Measurements from ENCODE around the gene AP1G2.

The AP1G2 gene

DNA sequence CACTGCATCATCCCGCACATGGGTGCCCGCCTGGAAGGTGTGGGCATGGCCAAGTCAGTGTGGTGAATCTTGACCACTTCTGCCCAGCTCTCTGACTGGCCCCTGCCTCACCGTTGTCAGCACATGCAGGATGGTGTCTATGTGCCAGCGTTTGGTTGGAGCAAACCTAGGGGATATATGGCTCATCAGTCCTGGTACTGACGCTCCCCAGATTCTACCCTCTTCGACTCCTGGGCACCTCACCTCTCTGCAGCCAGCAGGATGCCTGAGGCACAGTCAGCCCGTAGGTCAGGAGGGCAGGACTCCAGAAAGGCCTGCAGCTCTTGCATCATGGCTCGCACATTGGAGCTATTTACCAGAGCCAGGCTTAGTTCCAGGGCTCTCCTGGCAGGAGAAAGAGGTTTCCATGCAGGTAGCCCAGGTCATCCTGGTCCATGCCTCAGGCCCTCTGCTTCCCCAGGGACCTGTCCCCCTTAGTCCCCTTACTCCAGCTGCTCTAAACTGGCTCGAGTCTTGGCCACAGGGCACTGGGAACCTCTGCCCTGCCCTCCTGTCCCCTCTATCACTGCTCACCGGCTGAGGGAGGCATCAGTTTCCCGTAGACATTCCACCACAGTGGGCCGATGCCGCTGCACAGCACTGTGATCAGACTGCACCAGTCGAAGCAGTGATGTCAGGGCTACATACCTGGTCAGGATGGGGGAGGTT, 4.0 kb downstream of the AP1G2 start:
- peaks cover 12% of the 10 kb centered on the region for H3K36me3 ChIP-seq (ENCODE audit: insufficient read depth, low read length)
- no peaks in the 10 kb centered on the region for H3K9me3 ChIP-seq (ENCODE audit: low read depth, low read length)
- DNase-seq (ENCODE audit: low read depth, low spot score) = no peak
- H3K9ac ChIP-seq (ENCODE audit: insufficient read length) = no peak overlapping the region
- TF ChIP-seq EZH2 (IDR thresholded peaks at IDR 0.05) (no peak), POLR2AphosphoS5 (IDR thresholded peaks at IDR 0.05; ENCODE audit: borderline replicate concordance, low read depth, low read length) (no peak), FOXP2 (optimal IDR thresholded peaks at IDR 0.05; ENCODE audit: control extremely low read depth, extremely low read length, insufficient read depth) (no peak)
- H3K27ac ChIP-seq = no peak overlapping the region
- H3K4me3 ChIP-seq = no peak overlapping the region

DNA sequence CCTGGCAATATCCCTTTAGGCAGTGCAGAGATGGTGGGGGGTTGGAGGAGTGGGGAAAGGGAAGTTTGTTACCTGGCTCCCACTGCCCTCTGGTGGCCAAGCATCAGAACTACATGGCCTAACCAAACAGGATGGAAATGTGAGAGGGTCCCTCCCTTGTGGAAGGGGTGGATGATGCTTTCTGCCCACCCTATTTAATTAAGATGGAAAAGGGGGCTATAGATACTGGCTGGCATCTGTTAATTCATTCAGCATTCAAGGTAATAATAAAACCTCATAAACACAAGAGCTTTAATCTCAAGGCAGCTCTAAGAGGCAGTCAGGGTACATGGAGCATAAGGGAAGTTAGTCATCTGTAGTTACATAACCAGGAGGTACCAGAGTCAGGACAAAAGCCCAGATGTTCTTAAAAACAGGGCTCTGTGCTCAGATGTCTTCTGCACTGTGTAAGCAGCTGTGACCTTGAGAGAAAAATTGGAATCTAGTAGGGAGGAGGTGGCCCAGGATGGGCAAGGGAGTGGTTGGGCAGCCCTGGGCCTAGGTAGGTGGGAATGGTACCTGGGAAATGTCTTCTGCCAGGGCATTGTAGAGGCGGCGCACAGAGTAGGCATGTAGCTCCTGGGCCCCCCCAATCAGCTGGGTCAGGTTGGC, 4.6 kb downstream of the AP1G2 start:
- H3K4me3 ChIP-seq = no peak overlapping the region
- no peak for DNase-seq (ENCODE audit: low read depth, low spot score)
- no peaks in the 10 kb centered on the region for H3K9me3 ChIP-seq (ENCODE audit: low read depth, low read length)
- peaks cover 12% of the 10 kb centered on the region for H3K36me3 ChIP-seq (ENCODE audit: insufficient read depth, low read length)
- H3K27ac ChIP-seq = no peak overlapping the region
- no peak overlapping the region for H3K9ac ChIP-seq (ENCODE audit: insufficient read length)
- TF ChIP-seq FOXP2 (optimal IDR thresholded peaks at IDR 0.05; ENCODE audit: control extremely low read depth, extremely low read length, insufficient read depth) (no peak), EZH2 (IDR thresholded peaks at IDR 0.05) (no peak), POLR2AphosphoS5 (IDR thresholded peaks at IDR 0.05; ENCODE audit: borderline replicate concordance, low read depth, low read length) (no peak)

DNA sequence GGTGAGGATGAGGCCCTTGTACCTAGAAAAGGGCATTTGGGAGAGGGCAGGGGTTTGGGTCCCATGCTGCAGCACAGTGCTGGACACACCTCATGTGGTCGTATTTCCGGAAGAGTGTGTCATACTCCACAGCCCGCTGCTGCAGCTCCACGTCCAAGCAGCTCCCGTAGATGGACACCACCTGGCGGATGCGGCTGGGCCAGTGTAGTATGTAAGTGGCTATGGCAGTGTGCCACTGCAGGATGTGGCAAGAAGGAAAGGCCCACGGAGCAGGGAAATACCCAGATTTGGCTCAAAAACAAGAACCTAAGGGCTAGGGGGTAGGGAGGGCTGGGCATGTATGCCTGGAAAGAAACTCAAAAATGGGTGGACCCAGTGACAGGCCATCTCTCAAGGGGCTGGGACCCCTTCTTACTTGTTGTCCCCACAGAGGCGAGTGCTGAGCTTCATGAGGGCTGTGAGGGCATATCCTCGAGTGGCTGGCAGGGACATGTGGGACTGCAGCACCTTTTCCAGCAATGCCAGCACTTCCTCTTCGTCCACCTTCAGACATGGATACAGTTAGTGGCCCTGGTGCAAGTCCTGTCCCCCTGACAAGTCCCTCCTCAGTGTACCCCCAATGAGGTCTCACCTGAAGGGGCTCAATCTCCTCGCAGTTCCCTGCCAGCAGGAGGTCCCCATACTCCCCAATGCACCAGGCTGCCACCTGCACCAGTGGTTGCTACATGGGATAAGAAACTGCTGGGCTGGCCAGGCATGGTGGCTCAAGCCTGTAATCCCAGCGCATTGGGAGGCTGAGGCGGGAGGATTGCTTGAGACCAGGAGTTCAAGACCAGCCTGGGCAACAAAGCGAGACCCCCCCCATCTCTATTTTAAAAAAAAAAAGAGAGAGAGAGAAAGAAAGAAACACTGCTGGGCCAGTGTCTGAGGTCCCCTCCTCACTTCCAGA, 5.4 kb downstream of the AP1G2 start:
- no peak overlapping the region for H3K9ac ChIP-seq (ENCODE audit: insufficient read length)
- TF ChIP-seq FOXP2 (optimal IDR thresholded peaks at IDR 0.05; ENCODE audit: control extremely low read depth, extremely low read length, insufficient read depth) (no peak), EZH2 (IDR thresholded peaks at IDR 0.05) (no peak), POLR2AphosphoS5 (IDR thresholded peaks at IDR 0.05; ENCODE audit: borderline replicate concordance, low read depth, low read length) (no peak; the same call in 1 of the 2 replicates)
- H3K27ac ChIP-seq = no peak overlapping the region
- no peak overlapping the region for H3K4me3 ChIP-seq
- H3K9me3 ChIP-seq (ENCODE audit: low read depth, low read length) = no peaks in the 10 kb centered on the region
- no peak for DNase-seq (ENCODE audit: low read depth, low spot score)
- peaks cover 12% of the 10 kb centered on the region for H3K36me3 ChIP-seq (ENCODE audit: insufficient read depth, low read length)

DNA sequence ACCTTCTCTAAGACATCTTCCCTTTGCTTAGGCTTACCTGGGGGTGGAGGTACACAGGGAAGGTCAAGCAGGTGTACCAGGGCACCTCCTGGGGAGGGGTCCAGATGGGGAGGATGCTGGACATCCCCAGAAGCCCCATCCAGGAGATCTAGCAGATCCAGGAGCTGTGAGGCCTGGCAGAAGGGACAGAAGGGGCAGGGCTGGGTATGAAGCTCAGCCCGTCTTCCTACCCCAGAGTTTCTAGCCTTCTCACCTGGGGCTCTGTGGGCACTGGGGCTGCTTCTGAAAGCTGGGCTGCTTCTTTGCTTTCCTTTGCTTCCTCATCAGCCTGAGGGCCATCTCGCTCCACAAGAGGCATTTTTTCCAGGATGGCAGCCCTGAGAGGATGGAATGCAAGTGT, 6.3 kb downstream of the AP1G2 start:
- peaks cover 12% of the 10 kb centered on the region for H3K36me3 ChIP-seq (ENCODE audit: insufficient read depth, low read length)
- no peak overlapping the region for H3K9ac ChIP-seq (ENCODE audit: insufficient read length)
- TF ChIP-seq FOXP2 (optimal IDR thresholded peaks at IDR 0.05; ENCODE audit: control extremely low read depth, extremely low read length, insufficient read depth) (no peak), EZH2 (IDR thresholded peaks at IDR 0.05) (no peak), POLR2AphosphoS5 (IDR thresholded peaks at IDR 0.05; ENCODE audit: borderline replicate concordance, low read depth, low read length) (no peak)
- no peak for DNase-seq (ENCODE audit: low read depth, low spot score)
- H3K4me3 ChIP-seq = no peak overlapping the region
- no peaks in the 10 kb centered on the region for H3K9me3 ChIP-seq (ENCODE audit: low read depth, low read length)
- no peak overlapping the region for H3K27ac ChIP-seq

DNA sequence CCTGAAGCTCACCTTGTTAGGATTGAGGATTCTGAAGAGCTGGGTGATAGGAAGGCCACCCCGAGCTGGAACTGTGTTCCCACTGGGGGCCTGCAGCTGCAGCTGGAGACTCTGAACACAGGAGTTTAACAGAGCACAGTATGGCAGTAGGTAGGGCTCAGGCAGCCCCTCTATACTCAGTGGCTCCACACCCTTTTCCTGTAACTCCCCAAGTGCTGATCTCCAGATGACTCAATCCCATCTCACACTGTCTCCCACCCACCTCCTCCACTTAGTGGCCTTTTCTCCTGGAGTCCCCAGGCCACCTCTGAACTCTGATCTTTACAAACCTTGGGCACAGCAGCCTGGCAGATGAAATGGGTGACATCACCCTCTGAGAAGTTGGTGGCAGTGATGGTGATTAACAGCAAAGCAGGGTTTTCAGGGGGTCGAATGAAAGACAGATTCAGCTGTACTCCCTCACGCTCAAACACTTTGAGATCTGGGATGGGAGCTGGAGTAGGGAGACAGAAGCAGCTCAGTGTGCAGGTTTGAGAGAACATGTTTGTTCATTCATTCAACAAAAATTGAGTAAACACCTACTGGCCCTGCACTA, 7.6 kb downstream of the AP1G2 start:
- H3K4me3 ChIP-seq = no peak overlapping the region
- peaks cover 12% of the 10 kb centered on the region for H3K36me3 ChIP-seq (ENCODE audit: insufficient read depth, low read length)
- no peak for TF ChIP-seq FOXP2 (optimal IDR thresholded peaks at IDR 0.05; ENCODE audit: control extremely low read depth, extremely low read length, insufficient read depth)
- TF ChIP-seq EZH2 (IDR thresholded peaks at IDR 0.05) = no peak
- TF ChIP-seq POLR2AphosphoS5 (IDR thresholded peaks at IDR 0.05; ENCODE audit: borderline replicate concordance, low read depth, low read length) = no peak
- H3K9ac ChIP-seq (ENCODE audit: insufficient read length) = no peak overlapping the region
- no peak overlapping the region; the same call in 1 of the 2 replicates for H3K27ac ChIP-seq
- H3K9me3 ChIP-seq (ENCODE audit: low read depth, low read length) = no peaks in the 10 kb centered on the region
- DNase-seq (ENCODE audit: low read depth, low spot score) = no peak

DNA sequence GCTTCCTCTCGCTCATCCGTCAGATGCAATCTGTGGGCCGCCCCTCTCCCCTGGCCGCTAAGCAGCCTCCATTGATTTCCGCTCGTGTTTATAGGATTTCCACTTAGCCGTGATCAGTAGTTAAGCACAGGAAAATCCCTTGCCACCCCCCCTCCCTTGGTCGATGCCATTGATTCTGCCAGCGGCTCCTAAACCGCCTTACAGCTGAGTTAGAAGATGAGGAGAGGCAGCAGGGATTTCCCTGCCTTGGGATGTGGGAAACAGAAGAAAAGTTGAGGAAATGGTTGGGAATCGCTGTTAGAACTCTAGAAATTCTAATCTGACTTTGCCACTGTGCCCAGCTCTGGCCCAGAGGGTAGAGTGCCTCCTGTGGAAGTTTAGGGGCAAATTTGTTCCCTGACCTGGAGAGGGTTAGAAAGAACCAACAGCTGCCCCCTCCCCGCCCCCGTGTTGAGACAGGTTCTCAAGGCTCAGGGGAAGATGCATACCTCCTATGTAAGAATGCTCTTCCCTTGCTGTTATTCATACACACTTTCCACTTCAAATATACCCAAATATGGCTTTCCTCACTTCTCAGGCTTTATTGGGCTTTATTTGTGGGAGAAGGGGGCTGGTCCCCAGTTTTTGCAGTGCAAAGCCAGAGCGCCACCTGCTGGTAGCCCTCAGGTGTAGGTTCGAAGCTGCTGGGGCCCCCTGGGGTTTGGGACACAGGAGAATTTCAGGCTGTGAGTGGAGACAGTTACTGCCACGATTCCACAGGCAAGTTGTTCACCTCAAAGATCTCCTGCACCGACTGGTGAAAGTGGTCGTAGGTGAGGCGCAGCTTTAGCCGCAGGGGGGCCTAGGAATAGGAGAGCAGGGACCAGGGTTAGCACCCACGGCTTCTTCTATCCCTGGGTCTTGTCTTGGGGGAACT, 8.3 kb downstream of the AP1G2 start:
- no peak overlapping the region; the same call in 1 of the 2 replicates for H3K27ac ChIP-seq
- H3K9me3 ChIP-seq (ENCODE audit: low read depth, low read length) = no peaks in the 10 kb centered on the region
- TF ChIP-seq FOXP2 (optimal IDR thresholded peaks at IDR 0.05; ENCODE audit: control extremely low read depth, extremely low read length, insufficient read depth) (no peak), POLR2AphosphoS5 (IDR thresholded peaks at IDR 0.05; ENCODE audit: borderline replicate concordance, low read depth, low read length) (0 out of 2 replicates have a peak, but pooled peaks have one; percentile 14), EZH2 (IDR thresholded peaks at IDR 0.05) (no peak)
- H3K4me3 ChIP-seq = no peak overlapping the region
- DNase-seq (ENCODE audit: low read depth, low spot score) = no peak
- no peak overlapping the region for H3K9ac ChIP-seq (ENCODE audit: insufficient read length)
- peaks cover 12% of the 10 kb centered on the region for H3K36me3 ChIP-seq (ENCODE audit: insufficient read depth, low read length)

DNA sequence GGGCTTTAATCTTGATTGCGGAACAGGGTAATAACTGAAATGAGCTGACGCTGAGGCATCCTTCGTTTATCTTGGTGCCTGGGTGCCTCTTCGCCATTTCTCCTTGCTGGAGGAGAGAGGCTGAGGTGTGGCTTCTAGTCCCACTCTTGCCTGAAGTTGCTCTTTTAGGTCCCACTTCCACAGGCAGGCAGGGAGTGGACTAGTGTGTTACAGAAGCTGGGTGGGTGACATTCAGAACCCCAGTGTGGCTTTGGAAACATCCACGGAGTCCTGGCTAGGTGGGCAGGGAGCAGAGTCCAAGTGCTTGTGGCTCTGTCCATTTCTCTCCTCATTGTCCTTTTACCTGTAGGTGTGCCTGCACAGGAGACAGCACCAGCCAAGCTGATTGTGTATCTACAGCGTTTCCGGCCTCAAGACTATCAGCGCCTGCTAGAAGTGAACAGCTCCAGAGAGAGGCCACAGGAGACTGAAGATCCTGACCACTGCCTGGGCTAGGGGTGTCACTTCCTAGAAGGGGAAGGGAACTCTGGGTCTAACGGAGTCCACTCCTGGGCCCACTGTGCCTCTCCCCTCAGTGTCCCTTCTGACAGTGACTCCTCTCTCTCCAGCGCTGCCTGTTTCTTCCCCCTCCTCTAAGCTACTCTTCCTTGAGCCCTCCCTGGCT, 9.1 kb downstream of the AP1G2 start:
- TF ChIP-seq EZH2 (IDR thresholded peaks at IDR 0.05) = no peak
- TF ChIP-seq POLR2AphosphoS5 (IDR thresholded peaks at IDR 0.05; ENCODE audit: borderline replicate concordance, low read depth, low read length) = no peak
- no peak for TF ChIP-seq FOXP2 (optimal IDR thresholded peaks at IDR 0.05; ENCODE audit: control extremely low read depth, extremely low read length, insufficient read depth)
- Histone ChIP-seq H3K4me3 (no peak overlapping the region), H3K36me3 (ENCODE audit: insufficient read depth, low read length) (peaks cover 12% of the 10 kb centered on the region), H3K9me3 (ENCODE audit: low read depth, low read length) (no peaks in the 10 kb centered on the region), H3K27ac (no peak overlapping the region; the same call in 1 of the 2 replicates), H3K9ac (ENCODE audit: insufficient read length) (no peak overlapping the region)
- no peak for DNase-seq (ENCODE audit: low read depth, low spot score)
